K562 (cell line): ENCODE results near the gene KAT7. TPM values are rescaled to one million over a fixed set of nuclear protein-coding genes. Genes with fewer than 3 reads are reported as not detected.

Source experiments
- ATAC-seq: fragments of 200-7000 bp; cut with Tn5 transposase; 3 replicates; pipeline ENCODE4 v1.9.1; 2020; ENCODE audit warnings: moderate library complexity
- BruUV-seq: library from RNA; stranded (reverse); fragments of 400-500 nt; replicated peaks from 2 replicates; lab custom pipeline; 2021; lab: Mats Ljungman, UMichigan
- CTCF ChIA-PET: fragments of 300-600 bp; formaldehyde crosslinking; extraction: SDS; loops from one replicate; lab custom pipeline; 2021; ENCODE audit warnings: low intra/inter-chr PET ratio; lab: Yijun Ruan, JAX
- POLR2A ChIA-PET: fragments of 300-600, 350-650 bp; sonication (Branson Sonifier 250); formaldehyde crosslinking; extraction: SDS; loops from one replicate; lab custom pipeline; 2021; ENCODE audit warnings: antibody characterized with exemption, inconsistent platforms; lab: Yijun Ruan, JAX
- DNase-seq, 4 experiments: peaks; one replicate each; pipeline versions ENCODE4 v3.0.0 to v3.0.0-alpha.2; 2011 to 2018; ENCODE audit warnings: low spot score in 3 of 4, mixed read lengths in 3 of 4; ENCODE audit errors: extremely low read depth in 1 of 4
- FAIRE-seq: peaks from 2 replicates; lab custom pipeline; 2011; peaks lifted over from hg19 to GRCh38; lab: Jason Lieb, UNC
- H2AFZ ChIP-seq: 2 replicates; pipeline ENCODE4 v1.6.0; 2011; ENCODE audit warnings: low read depth, low read length, control low read depth, inconsistent platforms
- H3K27ac ChIP-seq: fragments of 200-600 bp; 3 replicates; pipeline ENCODE4 v1.8.0; 2011; ENCODE audit warnings: low read depth, mild to moderate bottlenecking, control low read depth, inconsistent platforms, low read length, moderate library complexity, mixed read lengths; ENCODE audit errors: extremely low read depth
- H3K27me3 ChIP-seq, 2 experiments: fragments of 300-600 bp in 1 of 2; 2 replicates in 1 of 2; 3 replicates in 1 of 2; pipeline versions ENCODE4 v1.6.0 to v1.8.0; 2011; ENCODE audit warnings: inconsistent platforms in 2 of 2, low read length in 2 of 2, mild to moderate bottlenecking in 1 of 2, mixed read lengths in 1 of 2, moderate library complexity in 1 of 2; ENCODE audit not compliant: control insufficient read depth in 2 of 2, insufficient read depth in 2 of 2
- H3K36me3 ChIP-seq: fragments of 300-600 bp; 3 replicates; pipeline ENCODE4 v1.8.0; 2011; ENCODE audit warnings: mild to moderate bottlenecking, low read length, inconsistent platforms; ENCODE audit not compliant: control insufficient read depth, insufficient read depth
- H3K4me1 ChIP-seq, 2 experiments: fragments of 200-600 bp in 1 of 2; replicated peaks in 1 of 2; 2 replicates in 1 of 2; 3 replicates in 1 of 2; pipeline versions ENCODE4 v1.5.1 to v1.8.0; 2011; ENCODE audit warnings: inconsistent platforms in 2 of 2, low read length in 2 of 2, mild to moderate bottlenecking in 1 of 2, mixed read lengths in 1 of 2, moderate library complexity in 1 of 2; ENCODE audit not compliant: control insufficient read depth in 2 of 2, insufficient read depth in 2 of 2
- H3K4me2 ChIP-seq: 2 replicates; pipeline ENCODE4 v1.6.1; 2011; ENCODE audit warnings: low read length, control low read depth, inconsistent platforms, mixed read lengths; ENCODE audit not compliant: insufficient read depth
- H3K4me3 ChIP-seq: fragments of 200-600 bp; sonication (generic), shearing (Covaris generic); 2 replicates; pipeline ENCODE4 v1.5.1; 2016; ENCODE audit warnings: control low read depth, inconsistent platforms
- H3K79me2 ChIP-seq: fragments of 200-600 bp; 3 replicates; pipeline ENCODE4 v1.8.0; 2011; ENCODE audit warnings: low read length, inconsistent platforms; ENCODE audit not compliant: control insufficient read depth, insufficient read depth
- H3K9ac ChIP-seq, 2 experiments: 2 replicates each; pipeline versions ENCODE4 v1.6.0 to v1.6.1; 2011; ENCODE audit warnings: low read depth in 2 of 2, low read length in 2 of 2, control low read depth in 1 of 2, inconsistent platforms in 1 of 2, mild to moderate bottlenecking in 1 of 2, mixed read lengths in 1 of 2; ENCODE audit not compliant: insufficient read depth in 1 of 2
- H3K9me1 ChIP-seq: one replicate; pipeline ENCODE4 v1.6.0; 2011; ENCODE audit warnings: inconsistent platforms, mild to moderate bottlenecking, low read length, moderate library complexity; ENCODE audit not compliant: control insufficient read depth, insufficient read depth
- H3K9me3 ChIP-seq: replicated peaks from 2 replicates; pipeline ENCODE4 v1.5.1; 2011; ENCODE audit warnings: low read depth, low read length, inconsistent platforms; ENCODE audit not compliant: control insufficient read depth, insufficient read depth
- H4K20me1 ChIP-seq: replicated peaks from 2 replicates; pipeline ENCODE4 v1.6.1; 2011; ENCODE audit warnings: low read length, inconsistent platforms, mixed read lengths; ENCODE audit not compliant: control insufficient read depth, insufficient read depth
- ATF7 ChIP-seq: fragments of 450-650 bp; IDR thresholded peaks from 2 replicates; pipeline ENCODE4 v1.7.1; 2014; ENCODE audit warnings: mild to moderate bottlenecking, moderate library complexity
- DDX20 ChIP-seq: fragments of 450-650 bp; IDR thresholded peaks from 2 replicates; pipeline ENCODE4 v1.6.1; 2016; ENCODE audit warnings: missing genetic modification characterization, low read depth, mild to moderate bottlenecking, missing compliant biosample characterization, moderate library complexity
- GTF2A2 ChIP-seq: IDR thresholded peaks from 2 replicates; pipeline ENCODE4 v1.6.1; 2016; ENCODE audit warnings: mild to moderate bottlenecking, missing genetic modification characterization, missing compliant biosample characterization
- HOMEZ ChIP-seq: fragments of 250-450 bp; sonication (Bioruptor Pico); IDR thresholded peaks from 2 replicates; pipeline ENCODE4 v1.4.0; 2020; ENCODE audit warnings: mild to moderate bottlenecking, moderate library complexity
- RAD51 ChIP-seq: fragments of 450-650 bp; IDR thresholded peaks from 2 replicates; pipeline ENCODE4 v1.7.1; 2016; ENCODE audit warnings: low read depth, mild to moderate bottlenecking, borderline replicate concordance
- USF1 ChIP-seq: sonication (generic); formaldehyde crosslinking; IDR thresholded peaks from 2 replicates; pipeline ENCODE4 v1.9.0; 2022; ENCODE audit warnings: mild to moderate bottlenecking, missing genetic modification reagents
- USF2 ChIP-seq: sonication (generic); formaldehyde crosslinking; IDR thresholded peaks from 2 replicates; pipeline ENCODE4 v1.5.0; 2020; ENCODE audit warnings: missing genetic modification reagents
- ZNF212 ChIP-seq: fragments of 450-650 bp; formaldehyde crosslinking; IDR thresholded peaks from 2 replicates; pipeline ENCODE4 v1.4.0; 2020; ENCODE audit warnings: mild to moderate bottlenecking
- ZNF253 ChIP-seq: fragments of 250-450 bp; sonication (Bioruptor Pico); conservative IDR thresholded peaks from 2 replicates; pipeline ENCODE4 v1.6.1; 2021; ENCODE audit warnings: mild to moderate bottlenecking
- ZNF766 ChIP-seq: fragments of 200-800 bp; sonication (Bioruptor generic); conservative IDR thresholded peaks from 2 replicates; pipeline ENCODE4 v1.6.1; 2016; ENCODE audit warnings: missing genetic modification characterization, missing compliant biosample characterization
- WGBS: fragments of 100-300 bp; shearing (Covaris generic); methylation state at CpG from one replicate; pipeline ENCODE4 v1.1.6; 2016; ENCODE audit warnings: low coverage, mixed read lengths; ENCODE audit not compliant: insufficient coverage; ENCODE audit errors: missing lambda C conversion rate; 5-methylcytosine and 5-hydroxymethylcytosine counted together
- in situ Hi-C: fragments of 300-500 bp; cut with MboI; formaldehyde crosslinking; loops from 4 replicates; pipeline ENCODE4 v1.15.0; 2018; ENCODE audit warnings: inconsistent platforms, mixed read lengths
- intact Hi-C: fragments of 100-400 bp; cut with micrococcal nuclease; formaldehyde crosslinking; loops from 2 replicates; pipeline ENCODE4 v1.14.2; 2022
- polyA plus RNA-seq, 8 experiments: library from polyadenylated mRNA; depleted of rRNA in 4 of 8; stranded (reverse) in 5 of 8; unstranded in 3 of 8; fragments of >200 nt; fragmentation: Nextera tagmentation in 2 of 8; fragmentation: Illumina TruSeq in 1 of 8; extraction: Ambion mirVana in 2 of 8; extraction: Trizol in 1 of 8; gene quantifications; 2 replicates each; pipeline versions ENCODE4 v1.2.1 to v1.2.3, GENCODE V29; 2011 to 2014; ENCODE audit warnings: inconsistent platforms in 1 of 8, missing spikeins in 1 of 8
- total RNA-seq, 7 experiments: library from RNA; depleted of rRNA in 6 of 7; stranded (reverse); fragments of >200 nt in 6 of 7; fragmentation: Illumina TruSeq in 2 of 7; extraction: Trizol in 2 of 7; gene quantifications; 2 replicates each; pipeline versions ENCODE4 v1.2.1 to v1.2.3, GENCODE V29; 2011 to 2021; ENCODE audit warnings: low replicate concordance in 1 of 7
- TF ChIP-seq, protein P1 (sequence below): fragments of 450-650 bp; formaldehyde crosslinking; IDR thresholded peaks from 2 replicates; pipeline ENCODE4 v1.4.0; 2020; ENCODE audit warnings: mild to moderate bottlenecking, mixed read lengths

The KAT7 gene
- total and polyA plus RNA-seq, 9 of the 15 experiments (the other 6 are each of a cell fraction or from before 2014, with no cell fraction given), result 10.8 to 57.3 (median 34.8) TPM

DNA sequence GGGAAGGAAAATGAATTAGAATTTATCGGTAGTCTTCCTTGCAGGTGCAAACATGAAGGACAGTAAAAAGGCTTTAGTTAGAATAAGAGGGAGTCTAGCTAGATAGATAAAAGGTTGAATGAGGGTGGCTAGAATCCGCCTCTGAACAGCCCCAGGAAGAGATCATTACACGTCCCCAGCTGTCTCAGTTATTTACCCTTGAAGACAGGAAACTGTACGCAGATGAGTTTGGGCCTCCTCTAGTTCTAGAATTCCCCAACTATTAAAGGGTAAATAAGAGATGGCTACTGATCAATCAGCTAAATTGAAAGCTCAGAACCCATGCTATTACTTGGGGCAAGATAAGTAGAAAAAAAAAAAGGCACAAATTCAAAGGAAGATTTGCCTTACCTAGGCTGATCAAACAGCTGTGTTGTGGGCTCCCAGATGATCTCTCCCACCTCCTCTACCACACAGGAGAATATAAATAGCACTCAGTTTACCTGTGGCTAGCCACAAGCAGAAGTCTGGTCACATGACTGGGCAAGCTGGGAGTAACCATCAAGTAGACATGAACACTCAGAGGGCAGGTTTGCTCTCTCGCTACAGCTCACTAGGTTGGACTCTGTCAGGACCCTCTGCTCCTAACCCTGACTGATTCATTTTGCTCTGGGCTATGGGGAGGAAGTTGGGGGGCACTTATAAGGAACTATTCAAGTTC lies 41.5 kb upstream of the KAT7 start:
- ChIA-PET POLR2A (interaction anchor here (0.6 to 2.4 kb wide), 9 partner anchors 9 to 219 kb away, joined by 3 to 13 read pairs (median 3); partner anchors contain the start of genes FAM117A and KAT7), CTCF (no interaction called here)
- in situ Hi-C loops, result no loop called here
- WGBS, result 56% methylated on average over 5 of the region's 5 CpGs
- H3K4me1 ChIP-seq, result peaks cover 13 to 57% of the 10 kb centered on the region in 2 experiments
- FAIRE-seq, result no peak
- peak overlapping the region; percentile 12; the same call in 2 of the 3 replicates for H3K27ac ChIP-seq
- no peaks in the 10 kb centered on the region for H3K9me3 ChIP-seq
- DNase-seq, result no peak
- peaks cover 85% of the 10 kb centered on the region for H3K79me2 ChIP-seq
- H3K36me3 ChIP-seq, result peaks cover 76% of the 10 kb centered on the region
- ATAC-seq, result peak; percentile 40
- no peak overlapping the region; a peak in 1 of 4 replicates for H3K9ac ChIP-seq
- H3K27me3 ChIP-seq, result no peaks in the 10 kb centered on the region
- TF ChIP-seq RAD51, result peak; percentile 50; the same call in 1 of the 2 replicates
- TF ChIP-seq ATF7, result no peak
- TF ChIP-seq, protein P1, sequence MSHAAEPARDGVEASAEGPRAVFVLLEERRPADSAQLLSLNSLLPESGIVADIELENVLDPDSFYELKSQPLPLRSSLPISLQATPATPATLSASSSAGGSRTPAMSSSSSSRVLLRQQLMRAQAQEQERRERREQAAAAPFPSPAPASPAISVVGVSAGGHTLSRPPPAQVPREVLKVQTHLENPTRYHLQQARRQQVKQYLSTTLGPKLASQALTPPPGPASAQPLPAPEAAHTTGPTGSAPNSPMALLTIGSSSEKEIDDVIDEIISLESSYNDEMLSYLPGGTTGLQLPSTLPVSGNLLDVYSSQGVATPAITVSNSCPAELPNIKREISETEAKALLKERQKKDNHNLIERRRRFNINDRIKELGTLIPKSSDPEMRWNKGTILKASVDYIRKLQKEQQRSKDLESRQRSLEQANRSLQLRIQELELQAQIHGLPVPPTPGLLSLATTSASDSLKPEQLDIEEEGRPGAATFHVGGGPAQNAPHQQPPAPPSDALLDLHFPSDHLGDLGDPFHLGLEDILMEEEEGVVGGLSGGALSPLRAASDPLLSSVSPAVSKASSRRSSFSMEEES, result peak; percentile 77
- no peak for TF ChIP-seq DDX20 (tag)
- TF ChIP-seq ZNF212 (CRISPR knock-in tag), result no peak
- no peak for TF ChIP-seq GTF2A2 (tag)
- TF ChIP-seq USF1 (CRISPR knock-in tag), result peak; percentile 56
- no peak for TF ChIP-seq HOMEZ (CRISPR knock-in tag)
- peak; percentile 54; the same call in 1 of the 2 replicates for TF ChIP-seq USF2 (CRISPR knock-in tag)
- 0 out of 2 replicates have a peak, but pooled peaks have one; percentile 35 for TF ChIP-seq ZNF766 (CRISPR knock-in tag)
- no peak for TF ChIP-seq ZNF253 (CRISPR knock-in tag)
- H2AFZ ChIP-seq, result no peak overlapping the region
- peaks cover 20% of the 10 kb centered on the region for H4K20me1 ChIP-seq
- H3K4me2 ChIP-seq, result no peak overlapping the region
- intact Hi-C loops, result no loop called here
- peaks cover 3% of the 10 kb centered on the region for H3K9me1 ChIP-seq
- no peak overlapping the region for H3K4me3 ChIP-seq
- BruUV-seq, result TSS peak; percentile 3
